CD14-positive monocyte (primary cell): ENCODE results near the gene MEGF6. TPM values are rescaled to one million over a fixed set of nuclear protein-coding genes. Genes with fewer than 3 reads are reported as not detected.

Experiments used
- DNase-seq, 3 donors: peaks; one replicate each; pipeline ENCODE4 v3.0.0-alpha.2; 2011 to 2022
- H2AFZ ChIP-seq: 2 replicates; pipeline ENCODE4 v1.6.0; 2012; ENCODE audit warnings: mild to moderate bottlenecking, low read depth, low read length, inconsistent platforms; ENCODE audit not compliant: insufficient read depth, poor library complexity, severe bottlenecking
- H3K27ac ChIP-seq, 2 donors: 1 replicate in 1 of 2; 2 replicates in 1 of 2; pipeline ENCODE4 v1.5.1; 2012 to 2013; ENCODE audit warnings: low read length in 2 of 2, control low read depth in 1 of 2, inconsistent platforms in 1 of 2, low read depth in 1 of 2, mild to moderate bottlenecking in 1 of 2
- H3K27me3 ChIP-seq, 2 donors: one replicate each; pipeline versions ENCODE4 v1.6.0 to v1.6.1; 2011 to 2013; ENCODE audit warnings: low read length in 2 of 2; ENCODE audit not compliant: control insufficient read depth in 2 of 2, insufficient read depth in 2 of 2
- H3K36me3 ChIP-seq, 2 donors: replicated peaks in 1 of 2; 1 replicate in 1 of 2; 2 replicates in 1 of 2; pipeline versions ENCODE4 v1.5.1 to v1.6.1; 2012 to 2013; ENCODE audit warnings: low read length in 2 of 2, control low read depth in 1 of 2, inconsistent platforms in 1 of 2, mild to moderate bottlenecking in 1 of 2; ENCODE audit not compliant: insufficient read depth in 2 of 2, control insufficient read depth in 1 of 2
- H3K4me1 ChIP-seq, 2 donors: 1 replicate in 1 of 2; 2 replicates in 1 of 2; pipeline versions ENCODE4 v1.5.1 to v1.6.1; 2012 to 2013; ENCODE audit warnings: low read length in 2 of 2, control low read depth in 1 of 2, inconsistent platforms in 1 of 2, mild to moderate bottlenecking in 1 of 2, moderate library complexity in 1 of 2; ENCODE audit not compliant: insufficient read depth in 2 of 2, control insufficient read depth in 1 of 2
- H3K4me2 ChIP-seq: replicated peaks from 2 replicates; pipeline ENCODE3; 2012; ENCODE audit warnings: low read length, moderate library complexity, mild to moderate bottlenecking; ENCODE audit not compliant: poor library complexity, severe bottlenecking; ENCODE audit errors: extremely low read depth
- H3K4me3 ChIP-seq, 3 experiments: fragments of 200-600 bp in 1 of 3; sonication (generic) in 1 of 3; replicated peaks in 1 of 3; 1 replicate in 2 of 3; 2 replicates in 1 of 3; pipeline ENCODE4 v1.5.1; 2011 to 2013; ENCODE audit warnings: low read length in 3 of 3, mild to moderate bottlenecking in 3 of 3, control low read depth in 2 of 3, low read depth in 2 of 3, inconsistent platforms in 1 of 3, moderate library complexity in 1 of 3
- H3K79me2 ChIP-seq: 2 replicates; pipeline ENCODE4 v1.6.0; 2012; ENCODE audit warnings: mild to moderate bottlenecking, control low read depth, inconsistent platforms, low read length, moderate library complexity; ENCODE audit not compliant: insufficient read depth
- H3K9ac ChIP-seq: 2 replicates; pipeline ENCODE4 v1.6.0; 2017; ENCODE audit warnings: low read length, mild to moderate bottlenecking; ENCODE audit not compliant: insufficient read depth, poor library complexity, severe bottlenecking
- H3K9me3 ChIP-seq, 2 donors: replicated peaks in 1 of 2; 1 replicate in 1 of 2; 2 replicates in 1 of 2; pipeline versions ENCODE4 v1.5.1 to v1.6.1; 2012 to 2013; ENCODE audit warnings: low read length in 2 of 2, control low read depth in 1 of 2; ENCODE audit not compliant: control insufficient read depth in 1 of 2, insufficient read depth in 1 of 2
- H4K20me1 ChIP-seq: 2 replicates; pipeline ENCODE4 v1.6.0; 2012; ENCODE audit warnings: mild to moderate bottlenecking, low read length, control low read depth, moderate library complexity; ENCODE audit not compliant: insufficient read depth
- H3K27ac Mint-ChIP-seq, 7 donors: one replicate each; pipeline ENCODE4 v1.8.0; 2020; ENCODE audit warnings: mild to moderate bottlenecking in 7 of 7, mixed read lengths in 7 of 7, moderate library complexity in 6 of 7, inconsistent platforms in 2 of 7
- H3K27me3 Mint-ChIP-seq, 3 donors: one replicate each; pipeline ENCODE4 v1.8.0; 2021 to 2022; ENCODE audit warnings: low read depth in 3 of 3, mild to moderate bottlenecking in 3 of 3, mixed read lengths in 3 of 3, moderate library complexity in 3 of 3, inconsistent platforms in 1 of 3
- H3K36me3 Mint-ChIP-seq, 2 donors: one replicate each; pipeline ENCODE4 v1.8.0; 2020; ENCODE audit warnings: mixed read lengths in 2 of 2, inconsistent platforms in 1 of 2, mild to moderate bottlenecking in 1 of 2
- H3K4me1 Mint-ChIP-seq: one replicate; pipeline ENCODE4 v1.8.0; 2020; ENCODE audit warnings: mild to moderate bottlenecking, mixed read lengths
- H3K4me3 Mint-ChIP-seq, 2 donors: one replicate each; pipeline ENCODE4 v1.8.0; 2020; ENCODE audit warnings: mild to moderate bottlenecking in 2 of 2, mixed read lengths in 2 of 2, moderate library complexity in 1 of 2
- H3K9me3 Mint-ChIP-seq, 7 donors: one replicate each; pipeline ENCODE4 v1.8.0; 2020 to 2022; ENCODE audit warnings: mixed read lengths in 7 of 7, mild to moderate bottlenecking in 6 of 7, moderate library complexity in 6 of 7, inconsistent platforms in 2 of 7
- CTCF ChIP-seq: fragments of 200-600 bp; IDR thresholded peaks from one replicate; pipeline ENCODE4 v1.8.0; 2022; ENCODE audit warnings: antibody characterized with exemption, mild to moderate bottlenecking
- WGBS: methylation state at CpG from one replicate; pipeline ENCODE4 v1.1.5; 2013; ENCODE audit warnings: missing lambda C conversion rate; ENCODE audit not compliant: insufficient coverage; 5-methylcytosine and 5-hydroxymethylcytosine counted together
- intact Hi-C, 2 donors: fragments of 100-400 bp; cut with micrococcal nuclease; formaldehyde crosslinking; loops; one replicate each; pipeline versions ENCODE4 v1.15.0 to v1.15.1; 2023
- polyA plus RNA-seq, 3 donors: library from polyadenylated mRNA; depleted of rRNA in 1 of 3; unstranded in 2 of 3; stranded (reverse) in 1 of 3; fragments of 300-500 nt in 2 of 3; fragments of >200 nt in 1 of 3; fragmentation: Illumina TruSeq in 2 of 3; gene quantifications; 1 replicate in 2 of 3; 2 replicates in 1 of 3; pipeline ENCODE4 v1.2.3, GENCODE V29; 2012 to 2021

MEGF6 gene
- polyA plus RNA-seq, 3 donors: 0.39 to 3.8 (median 1.2) TPM

- H3K4me2 ChIP-seq: no peak overlapping the region
- Mint-ChIP-seq H3K27me3 (peaks cover 2 to 5% (median 4%) of the 10 kb centered on the region in 3 donors), H3K4me3 (no peak overlapping the region), H3K36me3 (no peaks in the 10 kb centered on the region), H3K9me3 (peaks cover 0 to 1% (median 0%) of the 10 kb centered on the region in 7 donors), H3K4me1 (no peaks in the 10 kb centered on the region), H3K27ac (no peak overlapping the region)
- no peak overlapping the region for H3K9ac ChIP-seq
- no peak for TF ChIP-seq CTCF
- H3K36me3 ChIP-seq: no peaks in the 10 kb centered on the region
- 95% methylated on average over 15 of the region's 17 CpGs for WGBS
- no peaks in the 10 kb centered on the region for H3K4me1 ChIP-seq
- no peak for DNase-seq
- no peak overlapping the region for H3K27ac ChIP-seq
- no peak overlapping the region for H2AFZ ChIP-seq
- no peaks in the 10 kb centered on the region for H3K79me2 ChIP-seq
- H3K9me3 ChIP-seq: no peaks in the 10 kb centered on the region
- no peaks in the 10 kb centered on the region for H4K20me1 ChIP-seq
- intact Hi-C loops: no loop called here
- no peaks in the 10 kb centered on the region for H3K27me3 ChIP-seq
- no peak overlapping the region for H3K4me3 ChIP-seq
These were observed 141.3 kb downstream of the MEGF6 start for GRCh38 chr1:3469849-3470649.

GRCh38 chr1:3469104-3469848, 142.0 kb downstream of the MEGF6 start:
- Histone ChIP-seq H3K79me2 (no peaks in the 10 kb centered on the region), H3K27ac (no peak overlapping the region), H3K4me1 (no peaks in the 10 kb centered on the region), H2AFZ (no peak overlapping the region), H4K20me1 (no peaks in the 10 kb centered on the region), H3K4me2 (no peak overlapping the region), H3K36me3 (no peaks in the 10 kb centered on the region), H3K9ac (no peak overlapping the region), H3K27me3 (no peaks in the 10 kb centered on the region), H3K9me3 (no peaks in the 10 kb centered on the region), H3K4me3 (no peak overlapping the region)
- Mint-ChIP-seq H3K36me3 (no peaks in the 10 kb centered on the region), H3K4me1 (no peaks in the 10 kb centered on the region), H3K27me3 (peaks cover 2 to 5% (median 4%) of the 10 kb centered on the region in 3 donors), H3K4me3 (no peak overlapping the region), H3K9me3 (peaks cover 0 to 1% (median 0%) of the 10 kb centered on the region in 7 donors), H3K27ac (no peak overlapping the region)
- intact Hi-C loops: no loop called here
- no peak for TF ChIP-seq CTCF
- 94% methylated on average over 29 of the region's 31 CpGs for WGBS
- no peak for DNase-seq
